HK-2 (cell line): ENCODE results near the gene DPY19L2.
"Not testable (repeated sequence)": the region's sequence is repeated elsewhere in the genome, so short reads cannot be mapped to it uniquely, and the experiment has no call there.

Source experiments
- DNase-seq: peaks from one replicate; pipeline ENCODE4 v3.0.0-alpha.2; 2018; ENCODE audit not compliant: unreplicated experiment

The DPY19L2 gene

GRCh38 chr12:63663005-63663404 is 5.3 kb downstream of the DPY19L2 start:
- DNase-seq: not testable (repeated sequence)

- DNase-seq: not testable (repeated sequence)
Observed at GRCh38 chr12:63658501-63658900, 9.8 kb downstream of the DPY19L2 start.

GRCh38 chr12:63656407-63656806 is 11.9 kb downstream of the DPY19L2 start:
- not testable (repeated sequence) for DNase-seq

GRCh38 chr12:63655543-63656257 is 12.6 kb downstream of the DPY19L2 start:
- not testable (repeated sequence) for DNase-seq

GRCh38 chr12:63654481-63654880 is 13.8 kb downstream of the DPY19L2 start:
- not testable (repeated sequence) for DNase-seq

GRCh38 chr12:63649517-63649916 is 18.8 kb downstream of the DPY19L2 start:
- not testable (repeated sequence) for DNase-seq

- DNase-seq: not testable (repeated sequence)
Observed at GRCh38 chr12:63643381-63644140, 24.7 kb downstream of the DPY19L2 start.

- not testable (repeated sequence) for DNase-seq
Observed at GRCh38 chr12:63624258-63624657, 44.0 kb downstream of the DPY19L2 start.

GRCh38 chr12:63615544-63615943 is 52.7 kb downstream of the DPY19L2 start:
- not testable (repeated sequence) for DNase-seq

- DNase-seq: not testable (repeated sequence)
Observed at GRCh38 chr12:63611285-63611684, 57.0 kb downstream of the DPY19L2 start.

- DNase-seq: not testable (repeated sequence)
Observed at GRCh38 chr12:63609281-63609680, 59.0 kb downstream of the DPY19L2 start.

GRCh38 chr12:63604985-63605384 is 63.3 kb downstream of the DPY19L2 start:
- not testable (repeated sequence) for DNase-seq

GRCh38 chr12:63594828-63595227 is 73.5 kb downstream of the DPY19L2 start:
- not testable (repeated sequence) for DNase-seq

GRCh38 chr12:63584426-63584825 is 83.9 kb downstream of the DPY19L2 start:
- DNase-seq: not testable (repeated sequence)

- DNase-seq: not testable (repeated sequence)
Observed at GRCh38 chr12:63583289-63583688, 85.0 kb downstream of the DPY19L2 start.

- DNase-seq: not testable (repeated sequence)
Observed at GRCh38 chr12:63577631-63578030, 90.7 kb downstream of the DPY19L2 start.

GRCh38 chr12:63572038-63572437 is 96.3 kb downstream of the DPY19L2 start:
- DNase-seq: not testable (repeated sequence)

- not testable (repeated sequence) for DNase-seq
Observed at GRCh38 chr12:63558445-63558844, 109.8 kb downstream of the DPY19L2 start.

- DNase-seq: not testable (repeated sequence)
Observed at GRCh38 chr12:63551397-63551796, 116.9 kb downstream of the DPY19L2 start.

- not testable (repeated sequence) for DNase-seq
Observed at GRCh38 chr12:63549034-63549433, 119.3 kb downstream of the DPY19L2 start.

GRCh38 chr12:63545298-63545916 is 122.9 kb downstream of the DPY19L2 start:
- DNase-seq: not testable (repeated sequence)

- not testable (repeated sequence) for DNase-seq
Observed at GRCh38 chr12:63538656-63539055, 129.6 kb downstream of the DPY19L2 start.
